ENCODE measurements around the gene MFAP2.

MFAP2 gene

DNA sequence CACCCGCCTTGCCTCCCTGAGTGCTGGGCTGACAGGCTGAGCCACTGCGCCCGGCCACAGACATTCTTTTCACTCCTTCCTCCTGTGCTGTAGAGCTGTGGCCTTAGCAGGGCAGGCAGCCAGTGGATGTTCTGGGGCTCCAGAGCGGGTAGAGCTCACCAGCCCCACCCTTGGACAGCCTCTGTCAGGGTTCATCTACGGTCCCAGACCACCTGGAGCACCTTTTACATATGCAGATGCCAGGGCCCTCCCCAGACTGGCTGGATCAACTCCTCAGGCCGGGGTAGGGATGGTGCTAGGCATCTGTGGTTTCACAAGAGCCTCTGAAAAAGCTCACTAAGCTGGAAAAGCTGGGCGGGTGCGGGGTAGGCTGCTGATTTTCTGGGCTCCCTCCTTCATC lies 26.7 kb upstream of the MFAP2 start:
- DNase-seq (ENCODE audit: low spot score): no peak

DNA sequence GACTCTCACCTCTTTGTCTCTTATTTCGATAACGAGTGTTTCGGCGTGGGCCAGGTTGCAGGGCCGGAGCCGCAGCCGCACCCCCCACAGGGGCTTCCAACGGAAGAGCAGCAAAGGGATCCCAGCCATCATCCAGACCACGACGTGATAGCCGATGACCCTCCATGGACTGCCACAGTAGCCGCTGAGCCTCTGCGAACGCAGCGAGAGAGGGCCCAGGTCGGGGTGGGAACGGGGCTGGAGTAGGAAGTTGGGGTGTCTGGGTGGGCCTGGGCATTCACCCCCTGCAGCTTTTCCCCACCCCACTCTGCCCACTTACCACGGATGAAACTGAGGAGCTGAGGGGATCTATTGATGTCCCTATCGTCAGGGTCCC lies 24.9 kb upstream of the MFAP2 start:
- DNase-seq (ENCODE audit: low spot score): no peak

DNA sequence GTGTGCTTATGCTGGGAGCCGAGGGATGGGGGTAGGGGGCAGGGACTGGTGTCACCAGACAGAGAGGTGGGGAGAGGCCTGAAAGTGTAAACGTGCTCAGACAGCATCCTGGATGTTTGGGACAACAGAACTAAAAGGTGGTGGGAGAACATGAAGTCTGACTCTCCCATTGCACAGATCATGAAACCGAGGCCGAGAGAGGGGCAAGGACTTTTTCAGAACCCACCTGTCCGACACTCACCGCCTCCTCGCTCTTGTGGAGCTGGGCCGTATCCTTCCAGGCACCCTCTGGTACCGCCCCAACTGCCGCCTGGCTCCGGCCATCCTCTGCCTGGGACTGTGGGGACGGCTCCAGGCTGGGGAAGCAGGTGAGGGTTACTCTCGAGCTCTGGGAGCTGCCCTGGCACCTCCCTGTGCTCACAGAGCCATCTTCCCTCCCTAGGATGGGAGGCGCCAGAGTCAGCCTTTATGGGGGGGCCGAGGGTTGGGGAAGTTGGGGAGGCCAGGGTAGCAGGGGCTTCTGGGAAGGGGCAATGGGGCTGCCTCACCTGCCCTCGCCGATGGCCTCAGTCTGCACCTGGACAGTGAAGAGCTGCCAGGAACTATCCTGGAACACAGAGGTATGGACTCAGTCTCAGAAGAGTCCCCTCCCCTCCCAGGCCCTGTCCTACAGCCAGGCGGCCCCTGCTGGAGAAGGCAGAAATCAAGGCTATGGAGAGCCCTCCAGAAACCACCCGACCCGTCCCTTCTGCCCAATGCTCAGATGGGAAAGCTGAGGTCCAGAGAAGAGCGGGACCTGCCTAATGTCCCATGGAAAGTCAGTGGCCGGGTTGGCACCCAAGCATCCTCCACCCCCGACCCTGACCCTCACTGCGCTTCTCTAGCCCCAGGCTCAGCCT lies 24.3 kb upstream of the MFAP2 start:
- DNase-seq (ENCODE audit: low spot score): no peak

DNA sequence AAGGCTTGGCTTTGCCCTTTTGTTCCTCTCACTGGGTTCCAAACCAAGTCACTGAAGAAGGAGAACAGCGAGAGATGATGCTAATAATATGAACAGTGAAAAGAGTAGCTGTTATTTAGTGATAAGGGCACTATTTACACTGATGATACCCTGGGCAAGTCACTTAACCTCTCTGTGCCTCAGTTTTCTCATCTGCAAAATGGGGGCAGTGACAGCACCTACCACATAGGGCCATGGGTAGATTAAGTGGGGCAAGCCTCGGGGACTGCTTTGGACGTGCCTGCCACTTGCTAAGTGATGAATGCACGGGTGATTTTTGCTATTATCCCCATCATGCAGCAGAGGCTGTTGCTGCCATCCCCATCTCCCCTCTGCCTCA lies 22.1 kb upstream of the MFAP2 start:
- no peak for DNase-seq (ENCODE audit: low spot score)

DNA sequence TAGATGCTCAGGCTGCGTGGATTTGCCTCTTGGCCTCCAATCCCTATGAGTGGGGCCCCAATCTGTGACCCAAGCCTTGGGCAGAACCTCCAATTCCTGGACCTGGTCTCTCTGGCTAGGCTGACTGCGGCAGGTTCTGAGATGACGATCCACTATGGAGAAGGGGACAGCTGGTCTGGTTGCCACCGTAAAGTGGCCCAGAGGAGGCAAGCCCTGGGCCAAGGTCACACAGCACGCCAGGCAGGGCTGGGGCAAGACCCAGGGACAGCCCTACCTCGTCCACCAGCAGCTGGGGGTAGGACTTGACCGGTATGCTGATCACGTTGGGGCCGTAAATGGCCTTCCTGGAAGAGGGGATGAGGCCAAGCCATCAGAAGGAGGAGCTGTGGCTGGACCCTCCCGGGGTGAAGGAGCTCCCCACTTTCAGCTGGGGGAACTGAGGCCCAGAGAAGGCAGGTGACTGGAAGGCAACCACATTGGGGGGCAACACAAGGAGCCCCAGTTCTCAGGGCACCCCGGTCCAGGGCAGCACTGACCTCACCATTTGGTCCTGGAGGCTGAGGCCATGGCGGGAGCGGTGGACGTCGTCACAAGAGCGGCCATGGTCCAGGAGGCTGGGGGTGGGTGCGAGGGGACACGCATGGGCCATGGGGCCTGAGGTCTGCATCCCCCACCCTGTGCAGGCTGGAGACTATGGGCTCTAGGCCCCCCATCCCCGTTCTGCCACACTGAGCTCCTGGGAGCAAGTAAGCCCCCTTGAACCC lies 21.5 kb upstream of the MFAP2 start:
- no peak for DNase-seq (ENCODE audit: low spot score)

DNA sequence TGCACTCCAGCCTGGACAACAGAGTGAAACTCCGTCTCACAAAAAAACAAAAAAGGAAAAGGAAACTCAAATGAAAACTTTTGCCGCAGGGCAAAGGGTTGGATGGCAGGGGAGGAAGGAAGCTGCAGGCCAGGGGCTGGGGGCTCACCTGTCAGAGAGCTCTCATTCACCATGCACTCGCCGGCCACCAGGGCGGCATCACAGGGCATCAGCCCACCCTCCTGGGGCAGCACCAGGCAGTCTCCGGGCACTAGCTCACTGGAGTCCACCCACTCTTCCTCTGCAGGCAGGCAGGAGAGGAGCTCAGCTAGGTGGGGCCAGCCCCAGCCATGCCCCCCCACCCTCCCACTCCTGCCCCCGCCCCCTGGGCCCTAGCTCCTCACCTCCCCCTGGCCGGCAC lies 19.4 kb upstream of the MFAP2 start:
- no peak for DNase-seq (ENCODE audit: low spot score)

DNA sequence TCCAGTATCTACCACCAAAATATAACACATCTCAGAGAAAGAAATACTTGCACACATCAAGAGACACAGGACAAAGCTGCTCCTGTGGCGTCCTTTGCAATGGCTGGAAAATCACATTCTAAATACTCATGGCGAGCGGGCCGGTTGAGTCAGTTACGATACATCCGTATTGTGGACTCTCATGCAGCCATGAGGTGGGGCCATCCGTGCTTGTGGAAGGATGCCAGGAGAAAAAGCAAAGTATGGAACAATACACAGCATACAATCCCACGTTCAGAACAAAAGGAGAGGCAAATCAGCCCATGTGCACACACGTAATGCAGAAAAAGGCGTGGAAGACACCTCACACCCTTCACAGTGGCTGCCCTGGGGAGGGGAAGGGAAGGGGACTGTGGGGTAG lies 18.2 kb upstream of the MFAP2 start:
- DNase-seq (ENCODE audit: low spot score): no peak

DNA sequence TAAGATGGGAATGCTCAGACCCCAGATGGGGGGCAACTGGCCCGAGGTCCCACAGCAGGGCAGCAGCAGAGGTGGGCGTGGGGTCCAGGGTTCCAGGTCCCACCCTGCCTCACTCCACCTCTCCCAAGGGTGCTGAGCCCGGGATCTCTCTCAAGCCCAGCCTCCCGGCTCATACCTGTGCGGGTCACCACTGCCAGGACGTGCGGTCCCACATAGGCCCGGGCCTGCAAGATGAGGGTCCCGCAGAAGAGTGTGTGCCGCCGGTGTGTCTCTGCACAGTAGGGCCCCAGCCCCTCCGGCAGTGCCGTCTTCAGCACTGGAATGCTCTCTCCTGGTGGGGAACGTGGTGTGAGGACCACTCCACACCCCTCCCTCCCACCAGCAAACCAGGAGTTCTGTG lies 16.4 kb upstream of the MFAP2 start:
- no peak for DNase-seq (ENCODE audit: low spot score)

DNA sequence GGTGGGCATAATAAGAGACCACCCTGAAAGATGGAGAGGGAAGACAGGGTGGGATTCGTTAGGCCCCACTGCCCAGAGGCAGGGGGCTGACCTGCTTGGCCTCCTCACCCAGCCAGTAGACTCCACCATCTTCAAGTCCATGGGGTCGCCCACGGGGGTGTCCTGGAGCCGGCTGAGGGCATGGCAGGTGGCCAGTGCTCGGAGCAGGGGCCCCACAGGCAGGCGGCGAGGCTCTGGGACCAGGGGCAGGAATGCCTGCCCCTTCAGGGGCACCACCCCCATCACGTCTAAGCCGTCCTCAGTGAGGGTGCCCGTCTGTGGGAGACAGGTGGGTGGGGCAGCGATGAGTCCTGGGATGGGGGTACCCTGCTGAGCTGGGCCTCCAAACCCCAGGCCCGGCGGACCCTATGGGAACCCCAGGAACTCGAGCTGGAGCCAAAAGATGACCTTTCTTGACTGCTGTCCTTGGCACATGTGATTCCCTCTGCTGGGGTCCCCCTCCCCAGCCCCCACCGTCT lies 13.2 kb upstream of the MFAP2 start:
- DNase-seq (ENCODE audit: low spot score): no peak

DNA sequence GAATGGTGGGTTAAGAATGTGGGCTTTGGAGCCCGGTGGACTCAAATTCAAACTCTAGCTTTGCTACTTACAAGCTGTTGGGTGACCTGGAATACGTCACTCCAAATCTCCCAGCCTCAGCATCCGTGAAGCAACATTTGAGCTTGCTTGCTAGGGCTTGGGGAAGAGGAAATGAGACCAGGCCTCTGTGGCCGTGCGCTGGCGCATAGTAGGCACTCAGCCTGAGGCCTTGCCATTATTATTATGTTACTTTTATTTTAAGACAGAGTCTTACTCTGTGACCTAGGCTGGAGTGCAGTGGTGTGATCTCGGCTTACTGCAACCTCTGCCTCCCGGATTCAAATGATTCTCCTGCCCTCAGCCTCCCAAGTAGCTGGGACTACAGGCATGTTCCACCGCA lies 12.3 kb upstream of the MFAP2 start:
- DNase-seq (ENCODE audit: low spot score): no peak

DNA sequence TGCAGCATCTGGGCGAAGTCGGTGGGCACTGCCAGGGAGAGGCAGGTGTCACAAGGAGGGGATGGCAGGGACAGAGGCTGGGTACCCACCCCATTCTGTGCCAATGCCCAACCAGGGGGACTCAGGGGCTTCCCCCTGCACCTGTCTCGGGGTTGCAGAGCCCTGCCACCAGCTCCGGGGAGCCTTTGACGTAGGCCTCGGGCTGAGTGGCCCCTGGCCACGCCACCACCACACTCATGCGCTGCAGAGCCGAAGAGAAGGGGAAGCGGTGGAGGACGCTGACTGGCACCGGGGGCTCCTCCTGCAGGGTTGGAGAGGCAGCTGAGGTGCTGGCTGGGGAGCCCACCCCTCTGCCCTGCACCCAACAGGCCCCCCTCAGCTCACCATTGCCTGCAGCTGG lies 11.7 kb upstream of the MFAP2 start:
- DNase-seq (ENCODE audit: low spot score): no peak

DNA sequence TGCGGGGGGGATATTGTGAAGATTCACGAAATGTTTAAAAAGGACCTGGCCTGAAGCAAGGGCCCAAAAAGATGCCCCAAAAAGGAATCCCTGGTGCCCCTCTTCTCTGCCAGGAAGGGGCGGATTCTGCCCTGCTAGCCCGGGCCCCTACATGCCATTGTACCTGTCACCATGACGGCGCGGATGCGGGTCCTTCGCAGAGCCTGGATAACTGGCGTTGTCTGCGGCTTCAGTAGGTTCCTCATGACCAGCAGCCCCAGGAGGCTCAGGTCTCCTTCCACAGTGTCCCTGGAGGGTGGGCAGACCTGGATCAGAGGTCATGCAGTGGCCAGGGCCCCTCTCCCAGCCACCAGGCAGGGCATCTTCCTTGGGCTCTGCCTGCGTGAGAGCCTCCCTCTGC lies 11.2 kb upstream of the MFAP2 start:
- DNase-seq (ENCODE audit: low spot score): no peak

DNA sequence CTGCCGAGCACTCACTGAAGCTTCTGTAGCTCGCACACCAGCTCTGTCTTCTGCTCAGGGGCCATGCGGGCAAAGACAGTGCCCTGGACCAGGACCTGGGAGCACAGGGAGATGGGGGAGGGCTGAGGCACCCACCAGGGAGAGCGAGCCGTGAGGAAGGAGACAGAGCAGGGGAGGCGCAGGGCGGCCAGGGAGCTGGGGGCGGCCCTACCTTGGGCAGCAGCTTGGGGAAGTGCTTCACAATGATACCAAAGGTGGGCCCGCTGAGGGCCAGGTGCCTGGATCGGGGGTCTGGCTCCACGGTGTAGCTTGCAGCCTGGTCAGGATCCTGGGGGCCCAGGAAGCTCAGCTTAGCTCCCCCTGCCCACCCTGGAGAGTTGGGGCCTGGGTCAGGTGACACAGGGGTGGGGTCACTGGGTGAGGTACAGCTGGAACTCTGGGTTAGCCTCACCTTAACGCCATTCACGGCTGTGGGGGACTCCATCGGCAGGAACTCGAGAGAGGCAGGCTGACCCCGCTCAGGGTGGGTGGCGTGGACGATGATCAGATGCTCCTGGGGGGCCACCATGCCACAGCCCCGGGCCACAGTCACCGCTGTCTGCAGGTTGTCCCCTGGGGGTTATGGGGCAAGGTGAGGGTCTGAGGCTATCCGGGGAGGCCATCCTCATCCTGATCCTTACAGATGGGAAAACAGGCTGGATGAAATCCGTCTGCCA lies 9.4 kb upstream of the MFAP2 start:
- DNase-seq (ENCODE audit: low spot score): no peak

DNA sequence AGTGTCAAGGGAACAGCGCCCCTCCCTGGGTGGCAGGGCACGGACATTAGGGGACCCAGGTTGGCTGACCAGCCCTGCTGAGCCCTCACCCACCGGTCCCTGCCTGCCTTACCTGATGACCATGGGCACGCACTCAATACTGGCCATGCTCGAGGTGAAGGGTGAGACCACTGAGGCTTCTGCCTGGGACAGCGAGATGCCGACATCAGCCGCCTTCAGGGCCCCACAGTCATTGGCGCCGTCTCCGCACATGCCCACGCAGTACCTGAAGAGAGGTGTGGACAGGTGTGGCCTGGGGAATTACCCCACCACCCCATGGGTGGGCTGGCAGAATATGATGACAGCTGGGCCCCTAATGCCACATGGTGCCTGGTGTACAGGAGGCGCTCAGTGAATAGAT lies 7.8 kb upstream of the MFAP2 start:
- no peak for DNase-seq (ENCODE audit: low spot score)

DNA sequence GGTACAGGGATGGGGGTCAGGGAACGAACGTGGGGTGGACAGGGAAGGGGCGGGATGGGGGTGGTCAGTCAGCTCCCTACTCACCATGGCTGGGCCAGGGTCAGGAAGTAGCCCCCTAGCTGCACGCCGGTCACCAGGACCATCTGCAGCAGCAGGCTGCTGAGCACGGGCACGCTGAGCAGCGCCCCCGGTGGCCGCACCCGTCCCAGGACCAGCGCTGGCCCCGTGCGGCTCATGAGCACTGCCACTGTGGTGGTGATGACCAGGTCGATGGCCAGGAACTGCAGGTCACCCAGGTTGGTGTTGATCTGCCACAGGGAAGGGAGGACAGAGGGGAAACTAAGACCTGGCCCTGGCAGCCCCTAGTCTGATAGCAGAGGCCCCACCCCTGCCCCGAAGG lies 6.5 kb upstream of the MFAP2 start:
- DNase-seq (ENCODE audit: low spot score): no peak

DNA sequence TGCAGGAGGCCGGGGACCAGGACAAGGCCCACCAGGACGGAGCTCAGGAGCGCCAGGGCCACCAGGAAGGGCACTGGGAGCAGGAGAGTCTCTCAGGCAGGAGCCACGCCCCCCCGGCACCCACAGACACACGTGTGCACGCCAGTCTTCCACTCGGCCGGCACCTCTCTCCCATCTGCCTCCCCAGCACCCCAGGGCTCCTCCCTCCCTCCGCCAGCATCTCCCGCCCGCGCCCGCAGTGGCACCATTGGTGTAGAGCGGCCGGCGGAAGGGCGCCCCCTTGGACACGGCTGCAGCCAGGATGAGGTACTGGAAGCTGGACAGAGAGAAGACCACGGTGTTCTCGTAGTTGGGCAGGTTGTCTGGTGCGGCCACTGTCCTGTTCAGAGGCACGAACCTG lies 6.1 kb upstream of the MFAP2 start:
- DNase-seq (ENCODE audit: low spot score): no peak

DNA sequence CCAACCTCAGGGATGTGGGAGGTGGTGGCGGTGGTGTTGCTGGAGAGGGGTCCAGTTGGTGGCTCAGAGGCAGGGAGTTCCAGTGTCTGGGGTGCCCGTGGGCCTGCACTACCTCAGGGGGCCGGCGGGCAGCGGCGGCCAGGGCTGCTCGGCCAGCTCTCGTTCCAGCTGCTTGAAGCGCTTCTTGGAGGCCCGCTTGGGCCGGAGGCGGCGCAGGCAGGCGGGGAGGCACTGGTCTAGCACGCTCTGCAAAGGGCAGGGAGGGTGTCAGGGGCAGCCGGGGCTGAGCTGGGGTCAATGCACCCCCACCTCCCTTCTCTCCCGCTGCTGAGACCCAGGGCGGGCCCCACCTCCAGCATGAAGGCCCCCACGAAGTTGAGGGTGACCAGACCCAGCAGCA lies 5.7 kb upstream of the MFAP2 start:
- DNase-seq (ENCODE audit: low spot score): no peak

DNA sequence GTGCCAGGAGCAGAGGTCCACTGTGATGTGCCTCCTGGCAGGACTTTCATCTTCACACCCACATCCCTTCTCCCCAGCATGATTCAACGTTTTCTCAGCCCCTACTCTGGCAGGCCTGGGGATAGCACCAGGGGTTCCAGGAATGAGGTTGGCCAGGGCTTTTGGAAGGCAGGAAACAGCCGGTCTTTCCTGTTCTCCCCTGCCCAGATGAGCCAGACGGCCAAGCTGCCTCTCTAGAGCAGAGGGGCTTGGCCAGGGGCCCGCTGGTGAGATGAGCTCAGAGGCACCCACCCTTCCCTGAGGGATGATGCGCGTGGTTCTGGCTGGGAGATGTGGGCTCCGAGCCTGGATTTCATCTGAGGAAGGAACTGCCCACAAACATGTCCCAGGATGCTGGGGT lies 4.3 kb upstream of the MFAP2 start:
- no peak for DNase-seq (ENCODE audit: low spot score)

DNA sequence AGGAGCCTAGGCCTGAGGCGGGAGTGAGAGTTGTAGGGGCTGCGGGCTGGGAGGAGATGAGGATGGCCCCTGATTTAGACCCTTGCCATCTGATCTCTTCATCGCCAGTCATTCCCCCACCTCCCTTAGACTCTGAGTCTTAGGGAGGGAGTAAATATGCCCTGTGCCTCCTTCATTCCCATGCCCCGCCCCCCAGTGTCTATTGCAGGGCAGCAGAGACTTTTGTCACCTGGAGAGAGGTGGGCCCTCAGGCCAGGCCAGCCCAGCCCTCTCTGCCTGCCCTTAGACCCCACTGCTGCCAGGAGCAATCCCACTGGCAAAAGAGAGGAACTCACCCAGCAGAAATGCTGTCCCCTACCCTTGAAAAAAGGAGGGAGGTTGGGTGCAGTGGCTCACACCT lies 3.2 kb upstream of the MFAP2 start:
- no peak for DNase-seq (ENCODE audit: low spot score)

DNA sequence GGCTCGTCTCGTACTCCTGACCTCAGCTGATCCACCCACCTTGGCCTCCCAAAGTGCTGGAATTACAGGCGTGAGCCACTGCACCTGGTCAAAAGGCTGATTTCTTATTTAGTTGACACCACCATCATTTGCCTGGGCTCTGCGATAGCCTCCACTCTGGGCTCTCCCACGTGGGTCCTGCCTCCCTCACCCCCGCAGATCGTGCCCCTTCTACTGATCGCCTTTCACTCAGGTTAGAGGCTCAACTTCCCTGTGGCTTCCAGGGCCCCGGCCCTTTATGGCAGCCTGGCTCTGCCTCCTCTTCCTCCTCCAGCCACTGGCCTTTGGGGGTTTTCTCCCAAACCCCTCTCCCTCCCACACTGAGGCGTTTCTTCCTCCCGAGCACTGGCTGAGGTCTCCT lies 2.5 kb upstream of the MFAP2 start:
- no peak for DNase-seq (ENCODE audit: low spot score)

DNA sequence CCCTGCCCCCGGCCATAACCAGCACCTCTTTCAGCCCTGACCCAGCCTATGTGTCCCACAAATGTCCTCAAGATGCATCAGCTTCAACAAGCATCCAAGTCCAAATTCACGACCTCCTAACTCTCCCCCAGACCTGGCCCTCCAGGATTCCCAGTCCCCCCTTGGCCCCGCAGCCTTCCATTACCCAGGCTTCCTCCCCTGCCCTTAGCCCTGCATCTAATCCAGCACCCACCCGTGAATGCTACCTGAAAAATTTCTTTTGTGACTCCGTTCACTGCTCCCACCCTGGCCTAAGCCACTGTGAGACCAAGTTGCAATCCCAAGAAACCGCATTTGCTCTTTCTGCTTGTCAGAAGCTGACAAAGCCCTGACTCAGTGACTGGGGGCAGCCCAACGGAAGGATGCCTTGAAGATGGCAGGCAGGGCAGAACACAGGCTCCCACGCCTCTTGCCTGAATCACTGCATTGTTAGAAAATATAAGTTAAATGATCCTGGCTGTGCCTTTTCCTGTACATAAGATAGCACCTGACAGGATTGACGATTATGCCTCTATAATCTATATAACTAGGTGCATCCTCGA lies 939 bp upstream of the MFAP2 start:
- DNase-seq (ENCODE audit: low spot score): no peak

Measured in hematopoietic multipotent progenitor cell treated with erythropoietin and hydrocortisone succinate and interleukin-3 and kit ligand, for 17 days (in vitro differentiated cells).